Tibial artery (tissue), 4 donors: Measurements from ENCODE around the gene GGT5.
"Not testable (repeated sequence)": the region's sequence is repeated elsewhere in the genome, so short reads cannot be mapped to it uniquely, and the experiment has no call there.

Experiments
- DNase-seq, 2 donors: peaks; one replicate each; pipeline ENCODE4 v3.0.0-alpha.2; 2019
- H3K27ac ChIP-seq, 2 donors: fragments of 200-600 bp; sonication (generic) in 1 of 2; 1 replicate in 1 of 2; 2 replicates in 1 of 2; pipeline ENCODE4 v1.5.1; 2018 to 2019; ENCODE audit warnings: mild to moderate bottlenecking in 1 of 2
- H3K27me3 ChIP-seq, 2 donors: fragments of 200-600 bp; sonication (generic) in 1 of 2; one replicate each; pipeline versions ENCODE4 v1.5.1 to v1.6.0; 2016 to 2019
- H3K36me3 ChIP-seq, 3 donors: fragments of 200-600 bp; sonication (generic) in 2 of 3; one replicate each; pipeline ENCODE4 v1.5.1; 2016 to 2019; ENCODE audit warnings: mild to moderate bottlenecking in 2 of 3
- H3K4me1 ChIP-seq, 4 donors: fragments of 200-600 bp; sonication (generic) in 2 of 4; 1 replicate in 3 of 4; 2 replicates in 1 of 4; pipeline ENCODE4 v1.5.1; 2016 to 2019
- H3K4me3 ChIP-seq, 2 donors: fragments of 200-600 bp; sonication (generic) in 1 of 2; 1 replicate in 1 of 2; 2 replicates in 1 of 2; pipeline ENCODE4 v1.5.1; 2018 to 2019; ENCODE audit warnings: mild to moderate bottlenecking in 2 of 2
- H3K9me3 ChIP-seq, 3 donors: fragments of 200-600 bp; sonication (generic) in 1 of 3; one replicate each; pipeline ENCODE4 v1.5.1; 2016 to 2019
- intact Hi-C: fragments of 100-400 bp; cut with DNase I; formaldehyde crosslinking; loops from one replicate; pipeline ENCODE4 v1.15.0; 2023; ENCODE audit warnings: low total_unique reads
- TF ChIP-seq, protein P1 (sequence below), 2 experiments: fragments of 200-600 bp in 1 of 2; fragments of 450-650 bp in 1 of 2; IDR thresholded peaks; one replicate each; pipeline ENCODE4 v1.5.1; 2017 to 2019; ENCODE audit warnings: antibody characterized with exemption in 2 of 2, mild to moderate bottlenecking in 1 of 2, moderate library complexity in 1 of 2

Gene GGT5

DNA sequence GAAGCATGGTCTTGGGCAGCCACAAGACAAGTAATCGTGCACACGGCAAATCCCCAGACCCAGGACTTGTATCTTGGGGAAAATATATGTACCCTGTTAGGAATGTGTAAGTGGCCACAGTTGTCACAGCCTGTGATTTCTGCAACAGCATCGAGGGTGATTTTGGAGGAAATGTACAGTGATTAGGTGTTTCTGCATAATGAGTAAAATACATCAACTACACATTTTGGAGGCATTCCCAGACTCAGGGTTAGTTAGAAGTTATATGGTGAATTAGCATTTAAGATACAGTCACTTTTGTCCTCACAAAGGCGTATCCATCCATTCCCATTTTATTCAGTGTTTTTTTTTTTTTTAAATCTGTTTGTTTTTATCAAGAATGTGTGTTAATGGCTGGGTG, 35.2 kb downstream of the GGT5 start:
- DNase-seq, result no peak
- H3K9me3 ChIP-seq, result no peaks in the 10 kb centered on the region
- H3K27ac ChIP-seq, result no peak overlapping the region
- peaks cover 3 to 37% (median 26%) of the 10 kb centered on the region in 4 donors for H3K4me1 ChIP-seq
- no peaks in the 10 kb centered on the region for H3K36me3 ChIP-seq
- intact Hi-C loops, result loop anchor here (10.0 kb wide), 1 partner anchor 1675 kb away; no protein-coding TSS in a partner anchor
- no peaks in the 10 kb centered on the region for H3K27me3 ChIP-seq
- TF ChIP-seq, protein P1, sequence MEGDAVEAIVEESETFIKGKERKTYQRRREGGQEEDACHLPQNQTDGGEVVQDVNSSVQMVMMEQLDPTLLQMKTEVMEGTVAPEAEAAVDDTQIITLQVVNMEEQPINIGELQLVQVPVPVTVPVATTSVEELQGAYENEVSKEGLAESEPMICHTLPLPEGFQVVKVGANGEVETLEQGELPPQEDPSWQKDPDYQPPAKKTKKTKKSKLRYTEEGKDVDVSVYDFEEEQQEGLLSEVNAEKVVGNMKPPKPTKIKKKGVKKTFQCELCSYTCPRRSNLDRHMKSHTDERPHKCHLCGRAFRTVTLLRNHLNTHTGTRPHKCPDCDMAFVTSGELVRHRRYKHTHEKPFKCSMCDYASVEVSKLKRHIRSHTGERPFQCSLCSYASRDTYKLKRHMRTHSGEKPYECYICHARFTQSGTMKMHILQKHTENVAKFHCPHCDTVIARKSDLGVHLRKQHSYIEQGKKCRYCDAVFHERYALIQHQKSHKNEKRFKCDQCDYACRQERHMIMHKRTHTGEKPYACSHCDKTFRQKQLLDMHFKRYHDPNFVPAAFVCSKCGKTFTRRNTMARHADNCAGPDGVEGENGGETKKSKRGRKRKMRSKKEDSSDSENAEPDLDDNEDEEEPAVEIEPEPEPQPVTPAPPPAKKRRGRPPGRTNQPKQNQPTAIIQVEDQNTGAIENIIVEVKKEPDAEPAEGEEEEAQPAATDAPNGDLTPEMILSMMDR (IDR thresholded peaks at IDR 0.05), result no peak
- H3K4me3 ChIP-seq, result no peak overlapping the region

DNA sequence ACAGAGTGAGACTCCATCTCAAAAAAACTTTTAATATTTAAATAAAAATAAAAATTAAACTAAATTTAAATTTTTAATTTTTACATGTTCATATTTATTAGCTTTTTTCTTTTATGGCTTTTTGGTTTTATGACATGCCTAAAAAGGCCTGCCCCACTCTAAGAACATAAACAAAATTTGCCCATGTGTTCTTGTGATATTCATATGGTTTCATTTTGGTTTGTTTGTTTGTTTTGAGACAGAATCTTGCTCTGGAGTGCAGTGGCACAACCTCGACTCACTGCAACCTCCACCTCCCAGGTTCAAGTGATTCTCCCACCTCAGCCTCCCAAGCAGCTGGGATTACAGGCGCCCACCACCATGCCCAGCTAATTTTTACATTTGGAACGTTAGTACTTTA, 35.9 kb downstream of the GGT5 start:
- Histone ChIP-seq H3K36me3 (no peaks in the 10 kb centered on the region), H3K9me3 (no peaks in the 10 kb centered on the region), H3K4me3 (no peak overlapping the region), H3K4me1 (peaks cover 3 to 37% (median 26%) of the 10 kb centered on the region in 4 donors), H3K27ac (peak overlapping the region in 1 of 2 donors; percentile 70), H3K27me3 (no peaks in the 10 kb centered on the region)
- intact Hi-C loops, result no loop called here
- DNase-seq, result no peak
- TF ChIP-seq, protein P1 (IDR thresholded peaks at IDR 0.05), result no peak

DNA sequence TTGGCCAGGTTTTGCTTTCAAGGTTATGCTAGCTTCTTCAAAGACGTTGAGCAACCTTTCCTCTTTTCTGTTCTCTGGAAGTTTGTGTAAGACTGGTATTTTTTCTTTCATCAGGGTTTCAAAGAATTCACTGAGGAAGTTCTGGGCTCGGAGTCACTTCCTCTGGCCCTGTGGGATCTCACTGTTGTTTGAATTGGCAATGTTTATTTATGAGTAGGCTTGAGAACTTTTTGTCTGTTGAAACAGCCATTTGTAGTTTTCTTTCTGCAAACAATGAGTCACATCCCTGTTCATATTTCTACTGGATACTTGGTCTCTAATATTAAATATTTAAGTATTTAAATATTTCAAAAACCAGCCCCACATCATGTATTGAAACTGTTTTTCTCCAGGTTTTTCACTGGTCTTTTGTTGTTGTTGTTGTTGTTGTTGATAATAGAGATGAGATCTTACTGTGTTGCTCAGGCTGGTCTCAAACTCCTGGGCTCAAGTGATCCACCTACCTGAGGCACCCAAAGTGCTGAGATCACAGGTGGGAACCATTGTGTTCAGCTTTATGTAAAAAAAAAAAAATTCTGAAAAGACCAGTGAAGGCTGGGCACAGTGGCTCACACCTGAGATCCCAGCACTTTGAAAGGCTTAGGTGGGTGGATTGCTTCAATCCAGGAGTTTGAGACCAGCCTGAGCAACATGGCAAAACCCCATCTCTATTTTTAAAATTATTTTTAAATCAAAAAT, 36.7 kb downstream of the GGT5 start:
- Histone ChIP-seq H3K36me3 (no peaks in the 10 kb centered on the region), H3K9me3 (no peaks in the 10 kb centered on the region), H3K27me3 (no peaks in the 10 kb centered on the region), H3K27ac (peak overlapping the region; percentile 70 to 74), H3K4me3 (no peak overlapping the region), H3K4me1 (peaks cover 3 to 37% (median 26%) of the 10 kb centered on the region in 4 donors)
- peak; percentile 78 to 85 for DNase-seq
- TF ChIP-seq, protein P1 (IDR thresholded peaks at IDR 0.05), result no peak
- intact Hi-C loops, result no loop called here

DNA sequence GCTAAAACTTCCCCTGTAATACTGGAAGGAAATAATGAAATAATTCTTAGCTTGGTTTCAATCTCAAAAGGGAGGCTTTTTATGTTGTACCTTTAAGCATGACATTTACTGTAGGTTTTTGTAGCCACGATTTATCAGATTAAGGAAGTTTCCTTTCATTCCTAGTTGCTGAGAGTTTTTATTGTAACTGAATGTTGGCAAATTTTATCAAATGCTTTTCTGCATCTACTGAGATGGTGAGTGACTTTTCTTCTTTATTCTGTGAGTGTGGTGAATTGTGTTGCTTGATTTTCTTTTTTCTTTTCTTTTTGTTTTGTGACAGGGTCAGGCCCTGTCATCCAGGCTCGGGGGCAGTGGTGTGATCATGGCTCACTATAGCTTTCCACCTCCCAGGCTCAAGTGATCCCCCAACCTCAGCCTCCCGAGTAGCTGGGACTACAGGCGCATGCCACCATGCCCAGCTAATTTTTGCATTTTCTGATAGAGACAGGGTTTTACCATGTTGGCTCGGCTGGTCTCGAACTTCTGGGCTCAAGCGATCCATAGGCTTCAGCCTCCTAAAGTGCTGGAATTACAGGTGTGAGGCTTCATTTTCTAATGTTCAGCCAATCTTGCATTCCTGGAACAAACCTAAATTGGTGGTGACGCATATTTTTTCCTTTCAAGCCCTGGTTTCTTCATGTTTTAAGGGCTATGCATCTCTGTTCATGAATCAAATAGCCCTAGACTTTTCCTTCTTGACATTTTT, 37.4 kb downstream of the GGT5 start:
- Histone ChIP-seq H3K36me3 (no peaks in the 10 kb centered on the region), H3K4me3 (no peak overlapping the region), H3K9me3 (no peaks in the 10 kb centered on the region), H3K4me1 (peaks cover 3 to 37% (median 26%) of the 10 kb centered on the region in 4 donors), H3K27ac (peak overlapping the region; percentile 70 to 74), H3K27me3 (no peaks in the 10 kb centered on the region)
- intact Hi-C loops, result no loop called here
- TF ChIP-seq, protein P1 (IDR thresholded peaks at IDR 0.05), result no peak
- DNase-seq, result no peak

DNA sequence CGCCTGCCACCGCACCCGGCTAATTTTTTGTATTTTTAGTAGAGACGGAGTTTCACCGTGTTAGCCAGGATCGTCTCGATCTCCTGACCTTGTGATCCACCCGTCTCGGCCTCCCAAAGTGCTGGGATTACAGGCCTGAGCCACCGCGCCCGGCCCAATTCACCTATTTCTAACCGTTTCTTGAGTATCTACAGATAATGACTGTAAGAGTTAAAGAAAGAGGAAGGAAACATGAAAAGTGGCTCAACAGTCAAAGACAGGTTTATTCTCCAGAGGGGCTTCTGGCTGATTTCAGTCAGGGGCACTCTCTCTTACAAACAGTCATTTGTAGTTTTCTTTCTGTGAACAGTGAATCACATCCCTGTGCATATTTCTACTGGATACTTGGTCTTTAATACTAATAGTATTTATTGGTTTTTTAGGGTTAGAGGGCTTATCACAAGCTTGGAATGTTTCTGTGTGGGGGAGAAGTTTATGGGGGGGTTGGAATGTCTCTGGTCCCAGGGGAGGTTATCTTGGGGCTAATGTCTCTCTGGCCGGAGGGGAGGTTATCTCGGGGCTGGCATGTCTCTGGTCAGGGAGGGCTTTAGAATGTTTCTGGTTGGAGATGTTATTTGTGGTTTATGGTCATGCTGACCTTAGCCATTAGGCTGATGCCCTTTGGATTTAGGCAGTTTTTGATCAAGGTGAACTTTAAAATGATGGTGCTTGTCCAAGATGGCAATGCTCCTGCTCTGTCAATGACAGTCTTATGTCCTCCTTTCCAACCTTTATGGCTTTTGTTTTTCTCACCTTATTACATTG, 38.2 kb downstream of the GGT5 start:
- H3K9me3 ChIP-seq, DNase-seq, H3K36me3 ChIP-seq, H3K4me3 ChIP-seq, H3K27me3 ChIP-seq, intact Hi-C loops: not testable (repeated sequence)
- Histone ChIP-seq H3K27ac (peak overlapping the region; percentile 70 to 74), H3K4me1 (peaks cover 3 to 37% (median 26%) of the 10 kb centered on the region in 4 donors)
